Activated CD4-positive, alpha-beta T cell treated with anti-CD3 and anti-CD28 coated beads for 24 hours (primary cell): ENCODE data around the gene ZFPM1.

Source experiments
- DNase-seq, 2 donors: peaks; one replicate each; pipeline ENCODE4 v3.0.0-alpha.2; 2020; ENCODE audit warnings: low read depth in 2 of 2

The ZFPM1 gene

DNA sequence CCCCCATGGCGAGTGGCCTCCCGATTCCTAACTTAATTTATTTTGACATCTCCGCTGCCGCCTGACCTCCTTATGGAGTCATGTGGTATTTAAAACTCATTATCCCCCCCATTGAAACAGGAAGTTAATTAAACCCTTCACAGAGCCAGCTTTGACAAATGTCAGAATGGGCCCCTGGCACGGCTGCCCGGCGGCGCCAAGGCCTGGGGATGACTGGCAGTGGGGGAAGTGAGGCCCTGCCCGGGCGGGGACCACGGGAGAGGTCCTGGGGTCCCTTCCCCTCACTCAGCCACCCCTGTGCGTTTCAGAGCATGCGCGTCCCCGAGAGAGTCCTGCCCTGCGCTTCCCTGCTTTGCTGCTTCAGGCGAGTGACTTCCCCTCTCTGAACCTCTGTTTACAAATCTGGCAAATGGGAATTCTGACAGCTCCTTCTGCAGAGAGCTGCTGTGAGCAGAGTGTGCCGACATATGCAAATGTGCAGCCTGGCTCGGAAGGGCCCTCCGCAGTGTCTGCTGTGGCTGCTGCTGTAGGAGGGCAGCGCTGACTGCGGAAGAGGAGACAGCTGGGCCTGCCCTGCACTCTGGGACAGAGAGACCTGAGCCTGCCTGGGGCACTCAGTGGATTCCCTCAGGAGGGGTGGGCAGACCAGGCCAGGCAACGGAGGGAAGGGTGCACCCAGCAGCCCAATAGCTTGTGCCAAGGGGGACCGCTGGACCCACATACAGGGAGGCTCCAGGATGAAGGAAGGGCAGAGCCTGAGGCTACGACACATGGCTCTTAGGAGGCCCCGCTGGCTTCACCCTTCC is 4.4 kb upstream of the ZFPM1 start:
- no peak for DNase-seq

DNA sequence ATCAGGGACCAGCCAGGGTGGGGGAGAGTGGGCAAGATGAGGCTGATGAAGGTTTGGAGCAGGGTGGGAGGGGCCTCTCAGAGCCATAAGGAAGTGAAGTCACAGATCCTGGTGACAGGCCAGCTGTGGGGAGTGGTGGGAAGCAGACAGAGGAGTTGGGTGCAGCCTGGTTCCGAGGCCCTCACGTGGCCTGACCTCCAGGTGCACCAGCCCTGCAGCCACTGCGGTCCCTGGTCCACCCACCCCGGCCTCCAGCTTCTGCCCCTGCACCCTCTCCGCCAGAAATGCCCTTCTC is 3.9 kb upstream of the ZFPM1 start:
- DNase-seq = no peak

DNA sequence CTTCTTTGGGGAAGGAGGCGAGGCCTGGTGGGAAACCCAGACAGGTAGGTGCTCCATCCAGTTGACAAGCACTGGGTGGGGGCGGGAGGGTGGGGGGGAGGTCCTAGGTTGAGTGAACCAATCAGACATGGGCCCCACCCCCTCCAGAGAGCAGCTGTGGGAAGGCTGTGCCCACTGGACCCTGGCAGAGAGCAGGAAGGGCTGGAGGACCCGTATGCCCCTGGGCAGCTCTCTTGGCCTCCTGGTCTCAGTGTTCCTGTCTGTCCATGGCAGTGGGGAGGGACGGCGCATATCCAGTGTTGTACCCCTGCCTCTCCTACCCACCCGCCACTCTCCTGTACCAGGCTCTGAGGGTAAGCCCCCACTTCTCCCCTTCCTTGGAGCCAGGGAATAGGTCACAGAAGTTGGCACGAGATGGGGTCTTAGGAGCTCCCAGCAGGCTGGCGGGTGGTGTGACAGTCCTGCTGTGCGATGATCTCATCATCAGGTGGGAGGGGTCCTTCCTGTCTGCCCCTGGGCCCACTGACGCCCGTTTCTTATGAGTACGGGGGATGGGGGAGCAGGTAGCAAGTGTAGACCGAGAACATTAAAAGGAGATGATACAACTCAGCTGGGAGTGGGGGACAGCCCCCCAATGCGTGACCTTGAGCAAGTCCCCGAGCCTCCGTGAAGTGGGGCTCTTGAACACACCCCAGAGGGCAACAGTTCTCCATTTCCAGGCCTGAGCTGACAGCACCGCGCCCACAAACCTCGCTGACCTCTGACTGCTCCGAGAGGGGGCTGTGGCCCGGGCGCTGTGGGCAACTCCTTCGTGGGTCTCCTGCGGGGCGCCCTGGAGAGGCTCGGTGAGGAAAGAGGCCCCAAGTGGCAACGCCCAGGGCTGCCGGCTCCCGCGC is 1.2 kb upstream of the ZFPM1 start:
- DNase-seq = no peak

DNA sequence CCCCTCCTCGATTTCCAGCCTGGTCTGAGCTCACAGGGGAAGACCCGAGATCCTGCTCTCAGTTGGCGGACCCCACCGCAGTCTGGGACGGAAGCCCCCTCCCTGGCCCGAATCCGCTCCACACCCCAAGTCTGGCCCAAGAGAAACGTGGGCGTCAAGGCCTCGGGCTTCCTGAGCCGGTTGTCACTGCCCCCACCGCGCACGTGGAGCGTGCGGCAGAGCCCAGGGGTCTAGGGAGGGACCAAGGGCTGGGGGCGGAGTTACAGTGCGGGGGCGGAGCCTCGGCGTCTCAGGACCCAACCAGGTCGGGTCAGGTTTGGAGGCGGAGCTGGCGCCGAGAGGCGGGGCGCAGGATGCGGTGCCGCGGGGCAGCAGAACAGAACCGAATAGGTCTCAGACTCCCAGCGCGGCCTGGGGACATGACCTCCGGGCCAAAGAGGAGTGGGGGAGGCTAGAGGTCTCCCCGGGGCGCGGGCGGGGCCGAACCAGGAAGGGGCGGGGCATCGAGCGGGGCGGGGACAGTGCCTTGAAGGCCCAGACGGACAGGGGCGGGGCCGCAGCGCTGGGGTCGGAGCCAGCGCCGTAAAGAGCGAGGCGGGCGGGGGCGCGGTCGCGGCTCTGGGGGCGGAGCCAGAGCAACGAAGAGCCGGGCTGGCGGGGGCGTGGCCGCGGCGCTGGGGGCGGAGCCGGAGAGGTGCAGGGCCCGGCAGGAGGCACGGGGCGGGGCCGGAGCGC is 431 bp upstream of the ZFPM1 start:
- DNase-seq = peak; percentile 99

DNA sequence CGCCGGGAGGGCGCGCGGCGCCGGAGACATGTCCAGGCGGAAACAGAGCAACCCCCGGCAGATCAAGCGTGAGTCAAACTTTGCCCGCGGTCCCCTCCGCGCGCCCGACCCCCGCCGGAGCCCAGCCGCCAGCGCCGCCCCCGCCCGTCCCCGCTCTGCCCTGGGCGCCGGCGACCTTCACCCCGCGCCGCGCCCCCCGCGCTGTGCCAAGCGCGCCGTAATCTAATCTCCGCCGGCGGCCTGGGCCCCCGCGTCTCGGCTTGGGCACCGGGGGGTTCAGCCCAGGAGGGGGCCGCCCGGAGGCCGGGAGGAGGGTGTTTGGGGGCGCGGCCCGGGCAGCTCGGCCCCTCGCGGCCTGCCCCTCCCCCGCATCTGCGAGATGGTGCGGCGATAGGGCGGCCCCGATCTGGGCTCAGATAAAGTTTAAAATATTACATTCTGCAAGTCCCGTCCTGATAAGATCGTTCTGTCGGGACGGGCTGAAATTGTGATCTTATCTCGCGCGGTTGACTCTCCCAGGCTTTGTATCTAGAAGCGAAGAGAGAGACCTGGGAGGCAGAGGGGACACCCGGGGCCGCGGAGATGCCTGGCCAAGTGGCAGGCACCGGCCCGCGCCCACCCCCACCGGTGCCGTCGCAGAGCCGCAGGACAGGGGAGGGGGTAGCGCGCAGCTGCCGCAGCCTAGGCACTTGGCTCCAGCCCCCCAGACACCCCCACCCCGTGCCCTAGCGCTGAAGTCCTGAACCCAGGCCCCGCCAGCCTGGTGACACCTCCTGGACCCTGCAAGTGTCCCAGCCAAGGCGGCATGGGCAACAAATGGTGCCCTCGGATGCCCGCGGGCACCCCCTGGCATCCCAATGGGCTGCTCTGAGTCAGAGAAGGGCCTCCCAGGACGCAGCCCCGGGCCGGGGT is 787 bp downstream of the ZFPM1 start:
- DNase-seq = no peak

DNA sequence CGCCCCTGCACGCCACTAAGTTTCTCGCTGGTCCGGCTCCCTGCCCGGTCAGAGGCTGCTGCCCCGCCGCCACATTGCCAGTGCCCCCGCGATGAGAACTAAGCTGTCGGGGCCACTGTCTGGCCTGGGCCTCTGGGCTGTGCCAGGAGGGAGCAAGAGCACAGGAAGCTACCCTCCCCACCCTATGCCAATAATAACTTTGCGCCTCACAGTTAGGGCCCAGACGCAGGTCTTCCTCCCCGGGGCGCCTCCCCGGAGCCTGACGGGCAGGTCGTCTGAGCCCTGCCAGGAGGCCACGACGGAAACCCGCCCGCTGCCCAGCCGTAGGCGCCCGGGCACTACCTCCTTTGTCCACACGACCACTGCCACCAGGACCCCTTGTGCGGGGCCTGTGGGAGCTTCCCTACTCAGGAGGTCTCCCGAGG is 1.5 kb downstream of the ZFPM1 start:
- DNase-seq = no peak

DNA sequence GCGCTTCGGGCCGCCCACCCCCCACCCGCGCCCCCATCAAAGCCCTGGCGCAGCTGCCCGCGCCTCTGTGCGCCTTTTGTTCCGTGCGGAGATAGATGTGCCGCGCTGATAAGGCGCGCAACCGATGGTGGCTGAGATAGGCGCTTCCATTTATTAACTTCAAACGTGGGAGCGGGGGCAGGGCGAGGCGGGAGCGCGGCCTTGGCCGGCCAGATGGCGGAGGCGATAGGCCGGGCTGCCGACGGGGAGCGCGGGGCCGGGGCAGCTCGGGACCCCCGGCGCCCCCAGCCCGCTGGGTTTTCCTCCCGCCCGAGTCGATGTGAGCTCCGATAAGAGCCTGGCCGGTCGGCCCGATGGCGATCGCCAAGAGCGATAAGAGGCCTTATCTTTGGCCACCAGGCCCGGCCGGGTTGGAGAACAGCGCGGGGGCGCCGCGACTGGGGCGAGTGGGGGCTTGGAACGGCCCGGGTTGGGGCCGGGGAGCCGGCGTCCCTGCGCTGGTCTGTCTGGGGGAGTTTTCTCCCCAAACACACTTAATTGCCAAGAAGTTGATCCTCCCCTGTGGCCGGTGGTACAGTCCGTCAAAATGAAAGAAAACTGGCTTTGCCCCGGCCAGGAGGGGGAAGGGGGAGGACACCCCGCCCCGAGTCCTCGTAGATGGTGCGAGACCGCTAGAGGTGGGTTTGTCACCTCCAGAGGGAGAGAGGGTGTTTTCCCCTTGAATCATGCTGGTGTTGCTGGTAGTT is 2.7 kb downstream of the ZFPM1 start:
- DNase-seq = peak; percentile 68

DNA sequence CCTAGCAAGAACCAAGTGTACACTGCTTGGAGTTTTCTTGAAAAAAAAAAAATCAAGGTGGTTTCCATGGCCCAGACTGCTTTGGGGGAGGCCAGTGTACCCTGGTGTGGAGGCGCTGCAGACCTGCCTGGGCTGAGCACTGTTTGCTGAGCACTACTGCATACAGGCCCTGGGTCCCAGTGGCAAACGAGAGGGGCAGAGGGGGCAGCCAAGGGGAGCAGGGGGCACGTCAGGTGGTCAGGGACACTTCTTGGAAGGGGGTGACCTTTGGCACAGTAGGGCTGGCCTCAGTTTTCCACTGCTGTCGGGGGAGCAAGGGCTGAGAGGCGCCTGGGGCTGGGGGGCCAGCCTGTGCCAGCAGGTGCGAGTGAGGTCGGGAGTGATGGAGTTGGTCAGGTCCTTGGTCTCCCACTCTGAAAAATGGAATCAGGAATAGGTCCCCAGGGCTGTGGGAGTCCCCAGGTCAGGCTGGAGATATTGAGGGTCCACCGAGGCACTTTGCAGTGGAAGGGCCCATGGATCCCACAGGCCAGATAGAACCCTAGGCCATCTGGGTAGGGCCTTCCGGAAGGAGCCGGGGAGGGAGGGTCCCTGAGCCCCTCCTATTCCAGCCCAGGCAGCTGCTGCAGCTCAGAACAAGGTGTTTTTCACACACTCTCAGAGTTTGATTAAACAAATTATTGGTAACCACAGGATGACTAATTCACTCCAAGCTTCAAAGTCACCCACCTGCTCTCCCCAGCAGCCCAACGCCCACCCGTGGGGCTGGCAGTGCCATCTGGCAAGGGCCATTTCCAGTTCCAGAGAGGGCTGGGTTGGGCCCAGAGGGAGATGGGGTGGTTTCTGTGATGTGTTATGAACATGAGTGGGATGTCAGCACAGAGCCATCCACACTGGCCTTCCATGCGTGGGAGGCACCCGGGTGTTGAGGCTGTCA is 3.5 kb downstream of the ZFPM1 start:
- peak; percentile 51 to 62 for DNase-seq

DNA sequence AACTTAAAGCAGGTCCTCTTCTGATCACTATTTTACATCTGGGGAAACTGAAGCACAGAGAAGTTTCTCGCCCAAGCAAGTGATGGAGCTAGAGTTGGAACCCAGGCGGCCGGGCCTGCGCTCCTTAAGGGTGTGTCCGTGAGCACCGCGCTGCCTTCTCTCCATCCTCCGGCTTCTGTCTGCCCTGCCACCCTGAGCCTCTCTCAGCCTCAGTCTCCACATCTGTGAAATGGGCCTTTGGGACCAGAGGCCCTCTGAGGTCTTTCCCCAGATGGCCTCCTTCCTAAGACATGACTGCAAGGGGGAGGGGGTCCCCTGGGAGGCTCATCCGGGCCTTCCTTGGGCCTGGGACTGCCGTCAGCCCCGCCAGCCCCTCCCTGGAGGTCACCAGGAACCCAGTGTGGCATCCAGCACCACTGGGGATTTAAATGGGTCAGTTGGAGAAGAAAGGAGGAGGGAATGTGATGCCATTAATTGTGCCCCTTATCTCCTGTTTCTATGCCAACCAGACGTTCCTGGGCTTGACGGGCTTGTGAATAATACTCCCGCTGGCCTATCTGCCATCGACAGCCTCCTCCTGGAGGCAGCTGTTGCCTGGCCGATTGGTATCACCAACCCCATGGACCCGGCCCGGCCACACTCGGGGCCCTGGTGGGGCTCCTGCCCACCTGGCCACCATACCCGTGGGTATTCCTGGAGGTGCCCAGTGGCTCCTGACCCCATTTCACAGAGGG is 5.1 kb downstream of the ZFPM1 start:
- DNase-seq = no peak

DNA sequence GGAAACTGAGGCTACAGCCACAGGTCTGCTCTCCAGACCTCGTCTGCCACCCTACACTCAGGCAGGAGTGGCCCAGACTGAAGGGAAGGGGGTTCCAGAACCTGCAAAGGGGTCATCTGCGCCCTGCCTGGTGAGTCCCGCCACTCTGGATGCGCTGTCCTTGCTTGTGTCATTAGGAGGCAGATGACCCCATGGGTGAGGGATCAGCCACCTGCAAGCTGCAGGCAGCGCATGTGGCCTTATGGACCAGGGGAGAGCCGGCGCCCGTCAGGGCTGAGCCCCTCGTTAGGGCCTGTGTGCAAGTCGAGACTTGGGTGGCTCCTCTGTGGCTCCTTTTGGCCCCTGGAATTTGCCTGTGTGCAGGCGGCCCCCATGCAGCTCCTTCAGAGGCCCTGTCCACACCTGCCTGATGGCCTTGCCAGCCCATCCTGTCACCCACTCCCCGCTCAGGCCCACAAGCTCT is 5.7 kb downstream of the ZFPM1 start:
- DNase-seq = no peak

DNA sequence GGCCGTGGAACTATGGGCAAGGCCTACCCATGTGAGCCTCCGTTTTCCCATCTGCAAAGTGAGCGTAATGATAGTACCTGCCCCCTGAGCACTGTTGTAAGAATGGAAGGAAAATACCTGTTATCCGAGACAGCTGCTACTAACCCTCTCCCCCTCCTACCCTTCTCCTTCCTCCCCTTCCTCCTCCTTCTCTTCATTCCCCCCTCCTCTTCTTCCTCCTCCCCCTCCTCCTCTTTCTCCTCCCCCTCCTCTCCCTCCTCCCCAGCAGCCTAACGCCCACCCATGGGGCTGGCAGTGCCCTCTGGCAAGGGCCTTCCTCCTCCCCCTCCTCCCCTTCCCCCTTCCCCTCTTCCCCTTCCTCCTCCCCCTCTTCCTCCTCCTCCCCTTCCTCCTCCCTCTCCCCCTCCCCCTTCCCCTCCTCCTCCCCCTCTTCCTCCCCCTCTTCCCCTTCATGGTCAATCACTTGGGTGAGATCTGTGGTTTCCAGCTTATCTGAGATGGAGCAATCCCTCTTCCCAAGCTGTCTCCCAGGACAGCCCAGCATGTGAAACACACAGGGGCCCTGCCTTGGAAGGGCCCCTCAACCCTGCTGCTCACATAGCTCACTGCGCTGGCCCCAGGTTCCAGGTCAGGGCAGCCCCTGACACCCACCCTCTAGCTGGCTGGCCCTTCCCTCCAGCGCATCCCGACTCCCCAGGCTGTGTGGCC is 6.4 kb downstream of the ZFPM1 start:
- DNase-seq = no peak

DNA sequence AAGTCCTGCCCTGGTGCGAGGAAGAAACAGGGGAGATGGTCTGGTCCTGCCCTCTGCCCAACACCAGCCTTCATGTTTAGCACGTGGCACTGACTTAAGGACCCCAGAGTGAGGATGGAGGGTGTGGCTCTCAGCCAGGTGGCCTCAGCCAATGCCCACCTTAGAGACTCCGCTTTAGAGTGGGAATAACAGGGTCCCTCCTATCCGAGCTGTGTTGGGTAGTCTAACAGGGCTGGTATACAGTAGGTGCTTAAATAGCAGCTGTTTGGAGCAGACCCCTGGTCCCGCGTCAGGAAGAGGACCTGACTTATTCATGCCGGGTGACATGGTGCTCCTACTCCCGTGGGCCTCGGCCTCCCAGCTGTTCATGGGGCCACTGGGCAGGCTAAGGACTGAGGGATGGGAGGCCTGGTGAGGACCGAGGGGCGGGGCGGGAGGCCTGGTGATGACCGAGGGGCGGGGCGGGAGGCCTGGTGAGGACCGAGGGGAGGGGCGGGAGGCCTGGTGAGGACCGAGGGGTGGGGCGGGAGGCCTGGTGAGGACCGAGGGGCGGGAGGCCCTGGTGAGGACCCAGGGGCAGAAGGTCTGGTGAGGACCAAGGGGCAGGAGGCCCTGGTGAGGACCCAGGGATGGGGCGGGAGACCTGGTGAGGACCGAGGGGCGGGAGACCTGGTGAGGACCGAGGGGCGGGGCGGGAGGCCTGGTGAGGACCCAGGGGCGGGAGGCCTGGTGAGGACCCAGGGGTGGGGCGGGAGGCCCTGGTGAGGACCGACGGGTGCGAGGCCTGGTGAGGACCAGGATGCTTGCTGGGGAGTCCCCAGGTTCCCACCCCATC is 7.6 kb downstream of the ZFPM1 start:
- DNase-seq = no peak

DNA sequence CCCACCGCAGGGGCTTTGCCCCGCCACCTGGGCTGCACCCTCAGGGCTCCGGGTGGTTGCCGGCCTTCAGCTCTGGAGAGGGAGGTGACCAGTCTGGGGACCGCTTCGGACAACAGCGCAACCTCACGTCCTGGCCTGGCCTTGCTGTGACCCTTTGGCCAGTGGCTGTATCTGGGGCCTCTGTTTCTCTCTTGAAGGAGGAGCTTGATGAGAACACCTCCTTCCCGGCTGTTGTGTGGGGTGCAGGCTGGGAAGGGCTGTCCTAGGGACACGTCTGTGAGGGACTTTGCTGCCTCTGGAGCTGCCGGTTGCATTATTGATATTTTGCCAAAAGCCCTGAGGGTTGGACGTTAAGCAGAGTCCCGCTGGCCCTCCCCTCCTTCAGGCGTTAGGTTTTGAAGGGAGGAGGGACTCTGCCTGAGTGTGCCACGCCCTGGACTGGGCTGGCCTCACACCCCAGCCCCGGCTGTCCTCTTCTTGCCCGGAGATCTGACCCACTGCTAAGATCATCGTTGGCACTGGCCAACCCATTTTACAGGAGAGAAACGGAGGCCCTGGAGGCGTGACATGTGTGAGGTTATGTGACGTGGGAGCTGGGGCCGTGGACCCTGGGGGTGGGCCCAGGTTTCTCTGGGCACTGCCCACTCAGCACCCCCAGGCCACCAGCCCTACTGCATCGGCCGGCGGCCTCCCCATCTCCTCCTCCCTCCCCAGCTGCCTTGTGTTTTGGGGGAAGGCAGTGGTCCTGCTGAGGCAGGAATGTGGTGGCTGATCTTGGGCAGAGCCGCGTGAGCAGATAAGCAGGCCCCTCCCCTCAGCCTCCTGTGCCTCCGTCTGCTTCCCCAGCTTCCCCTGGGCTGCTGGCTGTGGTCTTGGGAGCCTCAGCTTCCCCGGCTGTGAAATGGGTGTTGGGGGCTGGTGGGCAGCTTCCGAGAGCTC is 8.5 kb downstream of the ZFPM1 start:
- DNase-seq = no peak

DNA sequence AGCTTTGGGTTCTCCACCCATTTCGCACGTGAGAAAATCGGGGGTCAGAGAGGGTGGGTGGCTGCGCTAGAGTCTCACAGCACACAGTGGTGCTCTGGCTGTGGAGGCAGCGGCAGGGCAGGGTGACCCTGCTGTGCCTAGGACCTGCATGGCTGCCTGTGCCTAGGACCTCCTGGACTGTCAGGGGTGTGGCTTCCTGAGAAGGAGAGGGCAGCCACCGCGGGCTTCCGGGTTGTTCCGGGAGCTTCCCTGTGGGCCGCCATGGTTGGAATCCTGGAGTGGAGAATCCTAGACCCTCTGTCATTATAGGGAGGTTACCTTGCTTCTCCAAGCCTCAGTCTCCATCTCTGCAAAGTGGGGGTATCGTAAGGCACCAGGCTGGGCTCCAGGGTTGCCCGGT is 9.3 kb downstream of the ZFPM1 start:
- DNase-seq = no peak

DNA sequence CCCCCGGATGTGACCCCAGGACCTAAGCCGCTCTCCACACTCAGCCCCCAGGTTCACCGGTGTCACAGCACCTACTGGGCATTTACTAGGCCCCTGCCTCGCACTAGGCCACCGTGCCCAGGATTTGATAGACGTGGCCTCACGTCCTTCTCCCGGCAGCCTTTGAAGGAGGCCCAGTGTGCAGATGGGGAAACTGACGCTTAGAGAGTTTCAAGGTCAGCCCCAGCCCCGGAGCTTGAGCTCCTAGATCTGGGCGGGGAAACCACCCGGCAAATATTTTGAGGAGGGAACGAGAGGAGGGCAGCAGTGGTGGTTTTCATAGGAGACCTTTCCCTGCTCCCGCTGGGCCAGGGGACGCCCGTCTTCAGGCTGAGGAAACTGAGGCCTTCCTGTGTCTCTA is 10.3 kb downstream of the ZFPM1 start:
- DNase-seq = no peak
